Measurements from ENCODE around the gene GUCY1B1. TPM values are rescaled to one million over a fixed set of nuclear protein-coding genes. Genes with fewer than 3 reads are reported as not detected.

Gene GUCY1B1
- total RNA-seq, 1 experiment from 2014 or later, result not detected

DNA sequence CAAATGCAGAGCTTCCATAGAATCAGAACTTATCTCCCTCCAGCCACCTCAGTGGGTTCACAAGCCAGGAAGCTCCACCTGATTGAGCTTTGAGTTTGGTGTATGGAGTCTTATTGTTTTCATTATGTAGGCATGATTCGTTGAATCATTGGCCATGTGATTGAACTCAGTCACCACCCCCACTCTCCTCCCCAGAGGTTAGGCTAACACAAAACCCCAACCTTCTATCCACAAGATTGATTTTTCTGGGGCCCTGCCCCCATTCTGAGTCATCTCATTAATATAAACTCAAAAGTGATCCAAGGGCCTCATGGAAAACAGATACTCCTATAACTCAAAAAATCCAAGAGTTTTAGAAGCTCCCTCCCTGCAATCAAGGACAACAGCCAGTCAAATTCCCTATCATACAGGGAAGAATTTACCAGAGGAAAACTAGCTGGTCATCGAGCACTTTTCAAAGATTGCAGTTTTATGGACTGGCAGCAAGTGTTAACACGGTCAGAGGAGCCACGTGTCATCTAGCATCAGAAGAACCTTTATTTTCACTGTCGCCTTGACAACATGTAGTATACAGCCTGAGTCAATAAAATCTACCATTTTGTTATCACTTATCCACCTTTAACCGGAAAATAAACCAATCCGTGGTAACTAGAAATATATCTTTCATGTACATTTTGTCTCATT, 35.9 kb upstream of the GUCY1B1 start:
- DNase-seq, result no peak
- Mint-ChIP-seq H3K36me3 (ENCODE audit: insufficient read depth, unreplicated experiment) (no peaks in the 10 kb centered on the region), H3K9me3 (ENCODE audit: unreplicated experiment) (no peaks in the 10 kb centered on the region), H3K4me1 (ENCODE audit: low read depth, unreplicated experiment) (no peaks in the 10 kb centered on the region), H3K27ac (ENCODE audit: unreplicated experiment) (no peak overlapping the region), H3K27me3 (ENCODE audit: insufficient read depth, unreplicated experiment) (no peaks in the 10 kb centered on the region), H3K4me3 (ENCODE audit: unreplicated experiment) (no peak overlapping the region)
- no peak for TF ChIP-seq CTCF (IDR thresholded peaks at IDR 0.05; ENCODE audit: insufficient read depth in 1 of 2, low read depth in 1 of 2, low read length in 1 of 2, severe bottlenecking in 1 of 2, unreplicated experiment in 1 of 2)
- no peaks in the 10 kb centered on the region for H3K9me3 ChIP-seq
- ChIA-PET CTCF (no interaction called here), POLR2A (no interaction called here)
- H3K4me1 ChIP-seq, result no peaks in the 10 kb centered on the region
- H3K4me3 ChIP-seq (ENCODE audit: low read depth, low read length), result no peak overlapping the region
- no peaks in the 10 kb centered on the region for H3K27me3 ChIP-seq (replicated peaks; ENCODE audit: control insufficient read depth, insufficient read depth, low read length)
- no peaks in the 10 kb centered on the region for H3K36me3 ChIP-seq (ENCODE audit: control insufficient read depth, insufficient read depth, low read length)
- BruUV-seq (replicated peaks), result no TSS peak
- intact Hi-C loops (cut with micrococcal nuclease; ENCODE audit: unreplicated experiment), result no loop called here

GRCh38 chr4:155724731-155725130, 34.1 kb upstream of the GUCY1B1 start:
- Mint-ChIP-seq H3K4me1 (ENCODE audit: low read depth, unreplicated experiment) (no peaks in the 10 kb centered on the region), H3K36me3 (ENCODE audit: insufficient read depth, unreplicated experiment) (no peaks in the 10 kb centered on the region), H3K9me3 (ENCODE audit: unreplicated experiment) (no peaks in the 10 kb centered on the region), H3K27me3 (ENCODE audit: insufficient read depth, unreplicated experiment) (no peaks in the 10 kb centered on the region), H3K27ac (ENCODE audit: unreplicated experiment) (no peak overlapping the region), H3K4me3 (ENCODE audit: unreplicated experiment) (no peak overlapping the region)
- intact Hi-C loops (cut with micrococcal nuclease; ENCODE audit: unreplicated experiment), result no loop called here
- Histone ChIP-seq H3K4me1 (no peaks in the 10 kb centered on the region), H3K9me3 (no peaks in the 10 kb centered on the region), H3K4me3 (ENCODE audit: low read depth, low read length) (no peak overlapping the region), H3K36me3 (ENCODE audit: control insufficient read depth, insufficient read depth, low read length) (no peaks in the 10 kb centered on the region), H3K27me3 (replicated peaks; ENCODE audit: control insufficient read depth, insufficient read depth, low read length) (no peaks in the 10 kb centered on the region)
- no TSS peak for BruUV-seq (replicated peaks)
- no peak for TF ChIP-seq CTCF (IDR thresholded peaks at IDR 0.05; ENCODE audit: insufficient read depth in 1 of 2, low read depth in 1 of 2, low read length in 1 of 2, severe bottlenecking in 1 of 2, unreplicated experiment in 1 of 2)
- ChIA-PET POLR2A (no interaction called here), CTCF (no interaction called here)
- no peak for DNase-seq

DNA sequence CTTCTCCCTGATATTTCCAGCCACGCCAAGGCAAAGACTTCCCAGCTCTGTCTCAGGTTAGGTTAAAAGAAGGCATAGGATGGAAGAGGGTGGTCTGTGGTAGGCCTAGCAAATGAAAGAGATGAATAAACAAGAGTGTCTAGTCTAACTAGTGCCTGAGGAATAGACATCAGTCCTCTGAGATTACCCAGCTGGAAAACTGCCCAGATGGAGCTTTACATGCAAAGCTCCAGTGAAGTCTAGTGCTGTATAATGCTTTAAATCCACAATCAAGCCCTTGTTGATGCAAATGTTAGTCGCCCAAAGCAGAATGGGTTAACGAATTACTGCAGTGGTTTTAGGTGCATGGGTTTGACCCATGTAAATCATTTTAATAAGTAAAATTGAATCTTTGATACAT, 24.8 kb upstream of the GUCY1B1 start:
- H3K9me3 Mint-ChIP-seq (ENCODE audit: unreplicated experiment), result no peaks in the 10 kb centered on the region

More for the DNA sequence above, 24.8 kb upstream of the GUCY1B1 start:
- Mint-ChIP-seq H3K27ac (ENCODE audit: unreplicated experiment) (no peak overlapping the region), H3K36me3 (ENCODE audit: insufficient read depth, unreplicated experiment) (no peaks in the 10 kb centered on the region), H3K4me1 (ENCODE audit: low read depth, unreplicated experiment) (peaks cover 7% of the 10 kb centered on the region), H3K4me3 (ENCODE audit: unreplicated experiment) (no peak overlapping the region), H3K27me3 (ENCODE audit: insufficient read depth, unreplicated experiment) (no peaks in the 10 kb centered on the region)
- no peak for TF ChIP-seq CTCF (IDR thresholded peaks at IDR 0.05; ENCODE audit: insufficient read depth in 1 of 2, low read depth in 1 of 2, low read length in 1 of 2, severe bottlenecking in 1 of 2, unreplicated experiment in 1 of 2)
- Histone ChIP-seq H3K36me3 (ENCODE audit: control insufficient read depth, insufficient read depth, low read length) (no peaks in the 10 kb centered on the region), H3K9me3 (no peaks in the 10 kb centered on the region), H3K4me1 (no peaks in the 10 kb centered on the region; the same call in 1 of the 2 replicates), H3K4me3 (ENCODE audit: low read depth, low read length) (no peak overlapping the region), H3K27me3 (replicated peaks; ENCODE audit: control insufficient read depth, insufficient read depth, low read length) (no peaks in the 10 kb centered on the region)
- no TSS peak for BruUV-seq (replicated peaks)
- no peak for DNase-seq
- ChIA-PET POLR2A (no interaction called here), CTCF (no interaction called here)
- intact Hi-C loops (cut with micrococcal nuclease; ENCODE audit: unreplicated experiment), result no loop called here
